NOMO-1 (cell line): ENCODE results near the gene FAM162A.
"Not testable (repeated sequence)": the region's sequence is repeated elsewhere in the genome, so short reads cannot be mapped to it uniquely, and the experiment has no call there.

Source experiments
- DNase-seq, 2 experiments: peaks; one replicate each; lab custom pipeline; 2025; ENCODE audit not compliant: unreplicated experiment in 2 of 2; lab: John Stamatoyannopoulos, UW

FAM162A gene

DNA sequence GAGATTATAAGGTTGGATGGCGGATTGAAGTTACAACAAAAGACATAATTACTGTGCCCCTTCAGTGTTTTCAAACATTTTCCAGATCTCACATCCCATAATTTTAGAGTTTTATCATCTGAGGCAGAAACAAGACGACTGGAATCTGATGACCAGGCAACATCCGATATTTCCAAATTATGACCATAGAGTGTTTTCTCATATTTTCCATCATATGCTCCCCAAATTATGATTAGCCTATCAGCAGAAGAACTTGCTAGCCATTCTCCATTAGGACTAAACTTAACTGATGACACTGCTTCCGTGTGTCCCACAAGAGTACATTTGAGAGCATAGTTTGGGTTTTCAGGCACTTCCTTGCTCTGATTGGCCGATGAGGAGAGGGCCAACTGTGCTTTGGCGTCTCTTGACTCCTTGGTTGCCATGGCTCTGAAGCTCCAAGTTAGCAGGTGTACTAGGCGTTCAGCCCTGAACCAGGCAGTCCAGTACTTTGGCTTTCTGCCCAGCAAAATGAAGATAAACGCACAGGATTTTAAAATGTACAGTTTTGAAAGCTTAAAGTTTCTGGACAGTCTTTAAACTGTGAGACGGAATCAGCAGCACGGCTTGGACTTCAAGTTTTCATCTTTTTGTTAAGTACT lies 31.2 kb downstream of the FAM162A start:
- DNase-seq: no peak

DNA sequence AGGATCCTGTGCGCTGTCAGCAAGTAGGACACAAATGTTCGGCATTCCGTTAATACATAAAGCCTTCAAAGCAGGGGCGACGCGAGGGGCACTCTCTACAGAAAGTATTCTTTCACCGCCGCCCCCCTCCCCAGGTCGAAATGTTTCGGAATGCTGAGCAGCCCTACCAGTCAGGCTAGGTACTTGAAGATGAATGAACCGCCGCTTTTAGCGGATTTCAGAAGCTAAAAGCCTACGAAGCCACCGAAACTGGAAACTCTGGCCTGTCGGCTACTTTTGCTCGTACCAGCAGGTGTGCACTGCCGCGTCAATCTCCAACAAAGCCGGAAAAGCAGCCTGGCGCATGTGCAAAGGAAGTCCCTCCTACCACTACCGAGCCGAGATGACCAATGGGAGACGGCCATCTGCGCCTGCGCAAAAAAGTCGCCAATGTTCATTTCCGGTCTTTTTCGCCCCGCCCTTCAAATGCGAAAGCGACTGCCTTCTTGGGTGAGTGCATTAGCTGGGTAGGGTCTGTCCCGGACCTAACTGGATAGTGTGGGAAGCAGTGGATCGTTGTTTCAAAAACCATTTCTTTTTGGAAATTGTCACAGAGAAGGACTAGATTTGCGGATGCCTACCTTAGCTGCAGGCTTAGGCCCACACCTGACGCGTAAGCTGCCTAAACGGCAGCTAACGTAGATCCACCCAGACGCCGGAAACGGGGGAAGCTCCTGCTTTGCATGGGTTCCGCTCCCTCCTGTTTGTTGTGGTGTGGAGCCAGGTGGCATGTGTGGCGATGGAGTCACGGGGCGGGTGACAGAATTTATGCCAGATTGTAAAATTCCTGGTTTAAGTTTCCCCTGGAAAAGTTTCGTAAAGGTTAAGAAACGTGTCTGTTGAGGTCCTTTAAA lies 32.0 kb downstream of the FAM162A start, which contains the start of gene WDR5B:
Gene WDR5B, minus strand, starts transcription at position 301 of the 893 bp plus-strand sequence. CDS start 534 bp downstream, outside the sequence.
- no peak for DNase-seq

- DNase-seq: no peak
Observed at GRCh38 chr3:122416966-122417365, 33.0 kb downstream of the FAM162A start.

DNA sequence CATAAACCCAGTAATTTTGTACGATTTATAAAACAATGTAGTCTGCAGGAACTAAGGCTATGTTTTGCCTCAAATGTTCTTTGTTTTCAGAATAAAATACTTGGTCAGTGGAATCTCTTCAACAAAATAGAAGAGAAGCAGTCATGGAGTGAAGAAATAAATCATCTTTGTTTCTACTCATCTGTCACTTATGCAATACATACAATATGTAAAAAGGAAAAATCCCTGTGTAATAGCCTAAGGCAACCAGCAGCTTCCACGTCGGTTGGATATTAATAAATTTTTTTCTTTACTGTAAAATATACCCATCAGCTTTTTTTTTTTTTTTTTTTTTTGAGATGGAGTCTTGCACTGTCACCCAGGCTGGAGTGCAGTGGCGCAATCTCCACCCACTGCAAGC lies 37.1 kb downstream of the FAM162A start:
- no peak for DNase-seq

DNA sequence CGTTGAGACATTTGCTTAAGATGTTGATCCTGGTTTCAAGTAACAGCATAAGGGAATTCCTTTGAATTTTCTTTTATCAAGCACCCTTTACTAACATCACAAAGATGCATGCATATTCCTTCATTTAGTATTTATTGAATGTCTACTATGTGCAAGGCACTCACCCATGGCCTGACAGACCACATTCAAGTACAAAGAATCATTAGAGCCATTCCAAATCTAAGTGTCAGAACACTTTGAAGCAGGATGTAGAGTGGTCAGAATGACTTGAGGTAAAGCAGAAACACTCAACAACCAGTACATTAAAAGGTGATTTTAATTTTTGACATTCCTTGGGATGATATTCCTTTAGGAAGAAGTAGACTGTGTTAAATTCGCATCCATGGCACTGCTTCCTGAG lies 37.9 kb downstream of the FAM162A start:
- DNase-seq: no peak

- no peak for DNase-seq
Observed at GRCh38 chr3:122427857-122428471, 44.0 kb downstream of the FAM162A start.

GRCh38 chr3:122430371-122430770 lies 46.4 kb downstream of the FAM162A start:
- no peak for DNase-seq

DNA sequence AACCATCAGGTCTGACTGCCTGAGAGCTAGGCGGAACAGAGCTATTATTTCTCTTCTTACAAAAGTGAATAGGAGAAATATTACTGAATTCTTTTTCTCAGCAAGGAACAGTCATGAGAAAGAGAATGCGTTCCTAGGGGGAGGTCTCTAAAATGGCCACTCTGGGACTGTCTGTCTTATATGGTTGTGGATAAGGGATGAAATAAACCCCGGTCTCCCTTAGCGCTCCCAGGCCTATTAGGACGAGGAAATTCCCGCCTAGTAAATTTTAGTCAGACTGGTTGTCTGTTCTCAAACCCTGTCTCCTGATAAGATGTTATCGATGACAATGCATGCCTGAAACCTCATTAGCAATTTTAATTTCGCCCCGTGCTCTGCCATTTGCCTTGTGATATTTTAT lies 52.0 kb downstream of the FAM162A start:
- no peak for DNase-seq

DNA sequence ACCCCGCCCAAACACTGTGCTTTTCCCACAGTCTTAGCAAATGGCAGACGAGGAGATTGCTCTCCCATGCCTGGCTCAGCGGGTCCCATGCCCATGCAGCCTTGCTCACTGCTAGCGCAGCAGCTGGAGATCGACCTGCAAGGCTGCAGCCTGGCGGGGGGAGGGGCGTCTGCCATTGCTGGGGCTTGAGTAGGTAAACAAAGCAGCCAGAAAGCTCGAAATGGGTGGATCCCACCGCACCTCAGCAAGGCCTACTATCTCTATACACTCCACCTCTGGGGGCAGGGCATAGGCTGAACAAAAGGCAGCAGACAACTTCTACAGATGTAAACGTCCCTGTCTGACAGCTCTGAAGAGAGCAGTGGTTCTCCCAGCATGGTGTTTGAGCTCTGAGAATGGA lies 59.1 kb downstream of the FAM162A start:
- DNase-seq: no peak

GRCh38 chr3:122443762-122444490 lies 59.9 kb downstream of the FAM162A start:
- not testable (repeated sequence) for DNase-seq

DNA sequence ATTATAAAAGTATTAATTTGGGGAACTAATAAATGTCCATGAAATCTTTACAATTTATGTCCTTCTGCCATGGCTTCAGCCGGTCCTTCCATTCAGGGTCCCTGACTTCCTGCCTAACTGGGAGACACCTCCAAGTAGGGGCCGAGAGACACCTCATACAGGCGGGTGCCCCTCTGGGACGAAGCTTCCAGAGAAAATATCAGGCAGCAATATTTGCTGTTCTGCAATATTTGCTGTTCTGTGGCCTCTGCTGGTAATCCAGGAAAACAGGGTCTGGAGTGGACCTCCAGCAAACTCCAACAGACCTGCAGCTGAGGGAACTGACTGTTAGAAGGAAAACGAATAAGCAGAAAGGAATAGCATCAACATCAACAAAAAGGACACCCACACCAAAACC lies 60.5 kb downstream of the FAM162A start:
- not testable (repeated sequence) for DNase-seq

DNA sequence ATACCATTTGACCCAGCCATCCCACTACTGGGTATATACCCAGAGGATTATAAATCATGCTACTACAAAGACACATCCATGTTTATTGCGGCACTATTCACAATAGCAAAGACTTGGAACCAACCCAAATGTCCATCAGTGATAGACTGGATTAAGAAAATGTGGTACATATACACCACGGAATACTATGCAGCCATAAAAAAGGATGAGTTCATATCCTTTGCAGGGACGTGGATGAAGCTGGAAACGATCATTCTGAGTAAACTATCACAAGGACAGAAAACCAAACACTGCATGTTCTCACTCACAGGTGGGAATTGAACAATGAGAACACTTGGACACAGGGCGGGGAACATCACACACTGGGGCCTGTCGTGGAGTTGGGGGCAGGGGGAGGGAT lies 64.2 kb downstream of the FAM162A start:
- DNase-seq: not testable (repeated sequence)

DNA sequence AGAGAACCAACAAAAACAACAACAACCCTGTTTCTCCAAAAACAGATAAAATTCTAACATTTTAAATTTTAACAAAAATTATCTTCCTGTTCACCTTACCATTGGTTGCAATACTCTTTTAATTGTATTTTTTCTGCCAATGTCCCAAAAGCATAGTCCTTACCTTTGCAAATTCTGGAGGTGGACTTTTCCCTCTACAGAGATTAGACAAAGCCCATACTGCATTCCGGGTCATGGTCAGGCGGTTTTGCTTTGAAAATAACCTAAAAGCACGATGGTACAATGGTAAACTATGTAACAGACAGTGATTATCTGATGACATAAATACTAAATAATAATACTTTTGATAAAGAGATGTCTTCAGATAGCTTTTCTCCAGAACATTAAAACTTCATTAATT lies 67.4 kb downstream of the FAM162A start:
- no peak for DNase-seq

DNA sequence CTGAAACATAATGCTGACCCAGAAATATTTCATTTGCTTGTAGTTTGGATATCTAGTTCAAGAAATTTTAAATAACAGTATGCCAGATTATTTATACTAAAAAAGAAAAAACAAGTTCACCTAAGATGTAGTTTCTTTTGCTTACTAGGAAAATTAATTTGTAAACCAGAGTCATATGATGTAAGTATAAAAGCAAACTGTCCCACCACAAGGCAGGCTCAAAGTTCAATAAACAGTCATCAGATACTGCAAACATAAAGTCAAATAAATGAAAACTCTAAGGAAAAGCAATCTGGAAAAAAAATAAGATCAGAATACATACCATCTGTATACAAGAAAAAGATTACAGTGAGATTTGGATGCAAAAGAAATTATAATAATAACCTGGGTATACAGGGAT lies 72.1 kb downstream of the FAM162A start:
- no peak for DNase-seq

DNA sequence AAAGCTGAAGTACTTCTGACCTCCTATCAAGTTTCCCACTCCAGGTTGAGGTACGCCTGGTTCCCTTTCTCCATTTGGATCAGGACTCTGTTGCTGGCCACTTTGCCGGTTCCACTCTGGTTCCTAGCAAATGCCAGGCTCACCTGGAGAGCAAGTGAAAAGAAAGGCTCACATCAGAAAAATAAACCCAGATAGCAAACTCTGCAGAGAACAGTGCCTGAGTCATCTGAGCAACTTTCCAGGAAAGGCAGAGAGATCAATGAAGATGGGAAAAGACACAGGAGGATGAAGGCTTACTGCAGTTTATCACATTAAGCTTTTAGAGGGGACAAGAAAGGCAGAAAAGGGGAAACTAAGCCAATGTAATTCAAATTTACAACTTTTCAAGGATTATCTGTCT lies 73.7 kb downstream of the FAM162A start:
- DNase-seq: no peak

GRCh38 chr3:122458992-122459391 lies 75.0 kb downstream of the FAM162A start:
- DNase-seq: peak in 1 of 2 experiments; percentile 13

DNA sequence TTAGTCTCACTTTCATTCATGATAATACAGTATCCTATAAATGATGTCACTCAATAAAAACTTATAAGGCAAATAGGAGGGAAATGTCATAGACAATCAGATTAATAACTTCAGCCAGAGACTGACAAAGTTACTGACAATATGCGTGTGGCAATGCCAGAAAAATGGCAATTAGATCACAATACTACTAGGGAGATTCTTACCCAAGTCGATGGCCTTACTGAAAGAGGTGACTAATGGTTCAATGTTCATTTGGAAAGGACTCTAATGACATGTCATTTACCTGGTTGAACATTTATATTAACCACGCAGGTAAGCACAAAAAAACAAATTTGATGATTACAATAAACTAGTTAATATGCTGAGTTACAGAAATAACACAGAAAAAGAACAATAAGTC lies 77.8 kb downstream of the FAM162A start:
- no peak for DNase-seq
